Upper lobe of left lung (tissue), 4 donors: ENCODE measurements around the gene PTPRG.

Experiments
- EP300 ChIP-seq, 4 donors: sonication (generic); formaldehyde crosslinking; IDR thresholded peaks; one replicate each; pipeline ENCODE4 v1.5.1; 2017; ENCODE audit warnings: antibody characterized with exemption in 4 of 4, control low read depth in 2 of 4
- POLR2A ChIP-seq, 4 donors: fragments of 450-650 bp; IDR thresholded peaks; one replicate each; pipeline ENCODE4 v1.5.1; 2016 to 2017; ENCODE audit warnings: antibody characterized with exemption in 4 of 4, mild to moderate bottlenecking in 2 of 4
- TF ChIP-seq, protein P1 (sequence below), 6 experiments: fragments of 450-650 bp in 4 of 6; fragments of 200-600 bp in 2 of 6; sonication (generic) in 2 of 6; IDR thresholded peaks; one replicate each; pipeline ENCODE4 v1.5.1; 2016 to 2019; ENCODE audit warnings: antibody characterized with exemption in 6 of 6

DNA sequence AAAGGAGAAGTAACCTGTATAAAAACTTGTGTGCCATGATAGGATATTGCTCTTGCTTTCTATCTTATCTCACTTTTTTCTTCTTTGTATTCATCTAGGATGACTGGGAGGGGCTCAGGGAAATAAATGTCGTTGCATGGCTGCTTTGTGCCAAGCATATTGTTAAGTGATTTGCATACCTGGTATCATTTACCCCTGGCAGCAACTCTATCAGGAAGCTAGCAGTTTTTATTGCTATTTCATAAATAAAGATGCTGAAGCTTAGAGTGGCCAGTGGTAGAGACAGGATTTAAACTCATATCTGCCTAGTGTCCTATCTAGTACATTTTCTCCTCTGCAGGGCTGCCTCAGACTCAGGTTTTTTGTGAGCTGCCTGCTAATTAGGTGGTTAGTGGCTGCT, 253.3 kb downstream of the PTPRG start:
- TF ChIP-seq, protein P1, sequence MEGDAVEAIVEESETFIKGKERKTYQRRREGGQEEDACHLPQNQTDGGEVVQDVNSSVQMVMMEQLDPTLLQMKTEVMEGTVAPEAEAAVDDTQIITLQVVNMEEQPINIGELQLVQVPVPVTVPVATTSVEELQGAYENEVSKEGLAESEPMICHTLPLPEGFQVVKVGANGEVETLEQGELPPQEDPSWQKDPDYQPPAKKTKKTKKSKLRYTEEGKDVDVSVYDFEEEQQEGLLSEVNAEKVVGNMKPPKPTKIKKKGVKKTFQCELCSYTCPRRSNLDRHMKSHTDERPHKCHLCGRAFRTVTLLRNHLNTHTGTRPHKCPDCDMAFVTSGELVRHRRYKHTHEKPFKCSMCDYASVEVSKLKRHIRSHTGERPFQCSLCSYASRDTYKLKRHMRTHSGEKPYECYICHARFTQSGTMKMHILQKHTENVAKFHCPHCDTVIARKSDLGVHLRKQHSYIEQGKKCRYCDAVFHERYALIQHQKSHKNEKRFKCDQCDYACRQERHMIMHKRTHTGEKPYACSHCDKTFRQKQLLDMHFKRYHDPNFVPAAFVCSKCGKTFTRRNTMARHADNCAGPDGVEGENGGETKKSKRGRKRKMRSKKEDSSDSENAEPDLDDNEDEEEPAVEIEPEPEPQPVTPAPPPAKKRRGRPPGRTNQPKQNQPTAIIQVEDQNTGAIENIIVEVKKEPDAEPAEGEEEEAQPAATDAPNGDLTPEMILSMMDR (IDR thresholded peaks at IDR 0.05): no peak
- no peak for TF ChIP-seq POLR2A (IDR thresholded peaks at IDR 0.05)
- no peak for TF ChIP-seq EP300 (IDR thresholded peaks at IDR 0.05)
